ENCODE data around the gene SPNS2.

The SPNS2 gene

GRCh38 chr17:4547118-4547906, 48.6 kb downstream of the SPNS2 start:
- no peak overlapping the region for H2BK5ac ChIP-seq (ENCODE audit: low read depth, low read length, poor library complexity)

GRCh38 chr17:4548061-4548461, 49.4 kb downstream of the SPNS2 start:
- no CpG with 5 or more reads among the region's 18 CpGs for WGBS (ENCODE audit: extremely low coverage, insufficient coverage, insufficient read length)
- no peaks in the 10 kb centered on the region for H3K27me3 ChIP-seq (ENCODE audit: insufficient read depth, low read length)

More at GRCh38 chr17:4547118-4547906, 48.6 kb downstream of the SPNS2 start:
- Histone ChIP-seq H3K4me1 (ENCODE audit: control insufficient read depth in 1 of 2, insufficient read depth in 2 of 2, low read length in 2 of 2) (peaks cover 0 to 11% of the 10 kb centered on the region in 2 experiments), H3K36me3 (ENCODE audit: control insufficient read depth in 1 of 2, insufficient read depth in 2 of 2, low read length in 2 of 2) (peaks cover 62 to 72% of the 10 kb centered on the region in 2 experiments), H4K91ac (ENCODE audit: low read depth, low read length) (no peak overlapping the region), H2BK120ac (ENCODE audit: insufficient read depth, low read length, poor library complexity) (no peak overlapping the region), H3K14ac (ENCODE audit: low read length) (no peak overlapping the region), H3K4ac (ENCODE audit: low read depth, low read length) (no peak overlapping the region), H3K4me3 (ENCODE audit: low read depth, low read length) (no peak overlapping the region), H3K9me3 (ENCODE audit: insufficient read depth, low read depth, low read length) (peaks cover 3% of the 10 kb centered on the region), H3K18ac (ENCODE audit: low read length) (no peak overlapping the region), H3K9ac (ENCODE audit: low read length) (no peak overlapping the region), H3K4me2 (ENCODE audit: low read length) (no peak overlapping the region), H4K8ac (ENCODE audit: low read depth, low read length) (no peak overlapping the region), H3K23ac (ENCODE audit: low read length) (no peak overlapping the region), H3K79me2 (ENCODE audit: control insufficient read depth, insufficient read depth, low read length, poor library complexity) (no peaks in the 10 kb centered on the region), H3K79me1 (ENCODE audit: low read length) (no peaks in the 10 kb centered on the region), H2AFZ (ENCODE audit: insufficient read depth, low read length, poor library complexity) (no peak overlapping the region), H2AK5ac (ENCODE audit: low read length) (no peak overlapping the region), H3K27me3 (ENCODE audit: insufficient read depth, low read length) (no peaks in the 10 kb centered on the region), H3K27ac (ENCODE audit: low read depth, low read length) (no peak overlapping the region), H4K12ac (ENCODE audit: low read depth, low read length) (no peak overlapping the region), H2BK12ac (ENCODE audit: low read length) (no peak overlapping the region)
- WGBS (ENCODE audit: extremely low coverage, insufficient coverage, insufficient read length) = no CpG with 5 or more reads among the region's 17 CpGs
- DNase-seq = no peak

GRCh38 chr17:4548721-4549531, 50.2 kb downstream of the SPNS2 start:
- Histone ChIP-seq H2BK5ac (ENCODE audit: low read depth, low read length, poor library complexity) (no peak overlapping the region), H2AFZ (ENCODE audit: insufficient read depth, low read length, poor library complexity) (no peak overlapping the region)

More at GRCh38 chr17:4548061-4548461, 49.4 kb downstream of the SPNS2 start:
- H3K9me3 ChIP-seq (ENCODE audit: insufficient read depth, low read depth, low read length) = peaks cover 3% of the 10 kb centered on the region
- no peak overlapping the region for H4K8ac ChIP-seq (ENCODE audit: low read depth, low read length)
- H3K4me3 ChIP-seq (ENCODE audit: low read depth, low read length) = no peak overlapping the region
- no peak overlapping the region for H4K12ac ChIP-seq (ENCODE audit: low read depth, low read length)
- no peak overlapping the region for H3K4me2 ChIP-seq (ENCODE audit: low read length)
- H3K4me1 ChIP-seq (ENCODE audit: control insufficient read depth in 1 of 2, insufficient read depth in 2 of 2, low read length in 2 of 2) = peaks cover 0 to 11% of the 10 kb centered on the region in 2 experiments
- no peaks in the 10 kb centered on the region for H3K79me2 ChIP-seq (ENCODE audit: control insufficient read depth, insufficient read depth, low read length, poor library complexity)
- no peak overlapping the region for H3K27ac ChIP-seq (ENCODE audit: low read depth, low read length)
- no peak overlapping the region for H2AFZ ChIP-seq (ENCODE audit: insufficient read depth, low read length, poor library complexity)
- H2BK120ac ChIP-seq (ENCODE audit: insufficient read depth, low read length, poor library complexity) = no peak overlapping the region
- H3K18ac ChIP-seq (ENCODE audit: low read length) = no peak overlapping the region
- H3K79me1 ChIP-seq (ENCODE audit: low read length) = no peaks in the 10 kb centered on the region
- no peak overlapping the region for H2BK5ac ChIP-seq (ENCODE audit: low read depth, low read length, poor library complexity)
- no peak overlapping the region for H2BK12ac ChIP-seq (ENCODE audit: low read length)
- no peak overlapping the region for H4K91ac ChIP-seq (ENCODE audit: low read depth, low read length)
- H3K14ac ChIP-seq (ENCODE audit: low read length) = no peak overlapping the region
- H3K4ac ChIP-seq (ENCODE audit: low read depth, low read length) = no peak overlapping the region
- DNase-seq = no peak
- H3K36me3 ChIP-seq (ENCODE audit: control insufficient read depth in 1 of 2, insufficient read depth in 2 of 2, low read length in 2 of 2) = peaks cover 56 to 67% of the 10 kb centered on the region in 2 experiments
- H2AK5ac ChIP-seq (ENCODE audit: low read length) = no peak overlapping the region
- no peak overlapping the region for H3K9ac ChIP-seq (ENCODE audit: low read length)
- no peak overlapping the region for H3K23ac ChIP-seq (ENCODE audit: low read length)

GRCh38 chr17:4549781-4550533, 51.3 kb downstream of the SPNS2 start:
- no peak for DNase-seq
- no CpG with 5 or more reads among the region's 25 CpGs for WGBS (ENCODE audit: extremely low coverage, insufficient coverage, insufficient read length)
- H2AFZ ChIP-seq (ENCODE audit: insufficient read depth, low read length, poor library complexity) = no peak overlapping the region

More at GRCh38 chr17:4548721-4549531, 50.2 kb downstream of the SPNS2 start:
- Histone ChIP-seq H3K18ac (ENCODE audit: low read length) (no peak overlapping the region), H3K4me2 (ENCODE audit: low read length) (no peak overlapping the region), H3K36me3 (ENCODE audit: control insufficient read depth in 1 of 2, insufficient read depth in 2 of 2, low read length in 2 of 2) (peaks cover 62 to 65% of the 10 kb centered on the region in 2 experiments), H3K9me3 (ENCODE audit: insufficient read depth, low read depth, low read length) (peaks cover 2% of the 10 kb centered on the region), H3K4me1 (ENCODE audit: control insufficient read depth in 1 of 2, insufficient read depth in 2 of 2, low read length in 2 of 2) (peaks cover 2 to 14% of the 10 kb centered on the region in 2 experiments), H4K91ac (ENCODE audit: low read depth, low read length) (no peak overlapping the region), H3K79me1 (ENCODE audit: low read length) (no peaks in the 10 kb centered on the region), H3K14ac (ENCODE audit: low read length) (no peak overlapping the region), H3K4ac (ENCODE audit: low read depth, low read length) (no peak overlapping the region), H4K12ac (ENCODE audit: low read depth, low read length) (no peak overlapping the region), H2BK120ac (ENCODE audit: insufficient read depth, low read length, poor library complexity) (no peak overlapping the region), H3K27me3 (ENCODE audit: insufficient read depth, low read length) (no peaks in the 10 kb centered on the region), H2BK12ac (ENCODE audit: low read length) (no peak overlapping the region), H4K8ac (ENCODE audit: low read depth, low read length) (no peak overlapping the region), H3K79me2 (ENCODE audit: control insufficient read depth, insufficient read depth, low read length, poor library complexity) (no peaks in the 10 kb centered on the region), H3K9ac (ENCODE audit: low read length) (no peak overlapping the region), H2AK5ac (ENCODE audit: low read length) (no peak overlapping the region), H3K27ac (ENCODE audit: low read depth, low read length) (no peak overlapping the region), H3K4me3 (ENCODE audit: low read depth, low read length) (no peak overlapping the region), H3K23ac (ENCODE audit: low read length) (no peak overlapping the region)
- no CpG with 5 or more reads among the region's 24 CpGs for WGBS (ENCODE audit: extremely low coverage, insufficient coverage, insufficient read length)
- no peak for DNase-seq

More at GRCh38 chr17:4549781-4550533, 51.3 kb downstream of the SPNS2 start:
- peaks cover 3% of the 10 kb centered on the region for H3K79me1 ChIP-seq (ENCODE audit: low read length)
- H3K14ac ChIP-seq (ENCODE audit: low read length) = no peak overlapping the region
- H2BK120ac ChIP-seq (ENCODE audit: insufficient read depth, low read length, poor library complexity) = no peak overlapping the region
- H2BK12ac ChIP-seq (ENCODE audit: low read length) = no peak overlapping the region
- H3K79me2 ChIP-seq (ENCODE audit: control insufficient read depth, insufficient read depth, low read length, poor library complexity) = peaks cover 5% of the 10 kb centered on the region
- no peak overlapping the region for H3K4me2 ChIP-seq (ENCODE audit: low read length)
- peaks cover 2% of the 10 kb centered on the region for H3K9me3 ChIP-seq (ENCODE audit: insufficient read depth, low read depth, low read length)
- H3K9ac ChIP-seq (ENCODE audit: low read length) = no peak overlapping the region
- no peak overlapping the region for H3K4me3 ChIP-seq (ENCODE audit: low read depth, low read length)
- no peak overlapping the region for H3K23ac ChIP-seq (ENCODE audit: low read length)
- no peak overlapping the region for H2AK5ac ChIP-seq (ENCODE audit: low read length)
- H3K4me1 ChIP-seq (ENCODE audit: control insufficient read depth in 1 of 2, insufficient read depth in 2 of 2, low read length in 2 of 2) = peaks cover 12 to 24% of the 10 kb centered on the region in 2 experiments
- no peaks in the 10 kb centered on the region for H3K27me3 ChIP-seq (ENCODE audit: insufficient read depth, low read length)
- H4K8ac ChIP-seq (ENCODE audit: low read depth, low read length) = no peak overlapping the region
- no peak overlapping the region for H2BK5ac ChIP-seq (ENCODE audit: low read depth, low read length, poor library complexity)
- H3K4ac ChIP-seq (ENCODE audit: low read depth, low read length) = no peak overlapping the region
- no peak overlapping the region for H3K18ac ChIP-seq (ENCODE audit: low read length)
- H3K27ac ChIP-seq (ENCODE audit: low read depth, low read length) = no peak overlapping the region
- H4K91ac ChIP-seq (ENCODE audit: low read depth, low read length) = no peak overlapping the region
- H3K36me3 ChIP-seq (ENCODE audit: control insufficient read depth in 1 of 2, insufficient read depth in 2 of 2, low read length in 2 of 2) = peaks cover 60 to 62% of the 10 kb centered on the region in 2 experiments
- H4K12ac ChIP-seq (ENCODE audit: low read depth, low read length) = no peak overlapping the region

Measured in trophoblast cell (in vitro differentiated cells and primary cell).